H1 (cell line): ENCODE results near the gene SLC26A6. TPM values are rescaled to one million over a fixed set of nuclear protein-coding genes. Genes with fewer than 3 reads are reported as not detected.

Experiments
- ASH2L ChIP-seq: fragments of 200-600, 300-600 bp; sonication (generic); IDR thresholded peaks from one replicate; pipeline ENCODE4 v1.7.1; 2017; ENCODE audit warnings: low read length
- ATF2 ChIP-seq: IDR thresholded peaks from 2 replicates; pipeline ENCODE4 v1.6.1; 2012; ENCODE audit warnings: low read length, inconsistent platforms
- BACH1 ChIP-seq: IDR thresholded peaks from 2 replicates; pipeline ENCODE4 v1.6.1; 2012; ENCODE audit warnings: low read length, improper control_type of control experiment
- CHD1 ChIP-seq: IDR thresholded peaks from 2 replicates; pipeline ENCODE4 v1.6.1; 2012; ENCODE audit warnings: low read depth, low read length, improper control_type of control experiment
- CTCF ChIP-seq, 3 experiments: IDR thresholded peaks; 1 replicate in 2 of 3; 2 replicates in 1 of 3; pipeline versions ENCODE4 v1.5.1 to v1.6.1; 2011; ENCODE audit warnings: low read length in 3 of 3, mild to moderate bottlenecking in 3 of 3, inconsistent platforms in 2 of 3, low read depth in 1 of 3, moderate library complexity in 1 of 3; ENCODE audit not compliant: insufficient read depth in 1 of 3; ENCODE audit errors: control extremely low read depth in 1 of 3
- EP300 ChIP-seq, 2 experiments: IDR thresholded peaks; 1 replicate in 1 of 2; 2 replicates in 1 of 2; pipeline ENCODE4 v1.6.1; 2011 to 2012; ENCODE audit warnings: low read depth in 2 of 2, low read length in 2 of 2, mild to moderate bottlenecking in 2 of 2, borderline replicate concordance in 1 of 2, inconsistent platforms in 1 of 2, moderate library complexity in 1 of 2
- EZH2 ChIP-seq: fragments of 200-600 bp; sonication (generic); IDR thresholded peaks from 2 replicates; pipeline ENCODE4 v1.7.1; 2012; ENCODE audit warnings: low read depth, mild to moderate bottlenecking, moderate library complexity, low read length, inconsistent platforms; ENCODE audit not compliant: severe bottlenecking
- FOSL1 ChIP-seq: IDR thresholded peaks from 2 replicates; pipeline ENCODE4 v1.6.1; 2011; ENCODE audit warnings: mild to moderate bottlenecking, low read depth, low read length, moderate library complexity; ENCODE audit not compliant: insufficient read depth
- GTF2F1 ChIP-seq: IDR thresholded peaks from 2 replicates; pipeline ENCODE4 v1.6.1; 2012; ENCODE audit warnings: low read depth, low read length, improper control_type of control experiment, borderline replicate concordance
- NANOG ChIP-seq: IDR thresholded peaks from 2 replicates; pipeline ENCODE4 v1.6.1; 2011; ENCODE audit warnings: low read length, low read depth, mild to moderate bottlenecking, inconsistent platforms; ENCODE audit not compliant: insufficient read depth, poor library complexity, severe bottlenecking
- POLR2AphosphoS5 ChIP-seq: IDR thresholded peaks from 2 replicates; pipeline ENCODE4 v1.6.1; 2011; ENCODE audit warnings: low read depth, low read length
- POU5F1 ChIP-seq: IDR thresholded peaks from 2 replicates; pipeline ENCODE4 v1.6.1; 2011; ENCODE audit warnings: low read depth, mild to moderate bottlenecking, low read length, moderate library complexity
- RAD21 ChIP-seq, 2 experiments: IDR thresholded peaks in 1 of 2; conservative IDR thresholded peaks in 1 of 2; 2 replicates each; pipeline ENCODE4 v1.6.1; 2011; ENCODE audit warnings: low read depth in 2 of 2, low read length in 2 of 2, improper control_type of control experiment in 1 of 2, inconsistent platforms in 1 of 2, mild to moderate bottlenecking in 1 of 2, moderate library complexity in 1 of 2
- RFX5 ChIP-seq: IDR thresholded peaks from 2 replicates; pipeline ENCODE4 v1.6.1; 2011; ENCODE audit warnings: low read depth, low read length, improper control_type of control experiment, borderline replicate concordance
- SP1 ChIP-seq: IDR thresholded peaks from 2 replicates; pipeline ENCODE4 v1.6.1; 2011; ENCODE audit warnings: low read depth, low read length
- TEAD4 ChIP-seq: IDR thresholded peaks from 2 replicates; pipeline ENCODE4 v1.6.1; 2012; ENCODE audit warnings: low read depth, low read length, inconsistent platforms, mixed read lengths
- USF2 ChIP-seq: IDR thresholded peaks from 2 replicates; pipeline ENCODE4 v1.6.1; 2011; ENCODE audit warnings: low read length, improper control_type of control experiment
- polyA plus RNA-seq, 7 experiments: library from polyadenylated mRNA; depleted of rRNA in 3 of 7; stranded (reverse) in 5 of 7; unstranded in 2 of 7; fragments of >200 nt in 5 of 7; fragments of 200-250 nt in 2 of 7; gene quantifications; 1 replicate in 5 of 7; 2 replicates in 1 of 7; 4 replicates in 1 of 7; pipeline versions ENCODE4 v1.2.1 to v1.2.3, GENCODE V29; 2011 to 2013; ENCODE audit warnings: missing spikeins in 2 of 7, mixed read lengths in 2 of 7
- total RNA-seq: library from RNA; stranded (reverse); fragmentation: NEBNext Ultra II Directional; extraction: Animal tissue kit (Norgen Biotek cat#: 25700); gene quantifications from 2 replicates; pipeline ENCODE4 v1.2.1, GENCODE V29; 2021

Gene SLC26A6
- total and polyA plus RNA-seq, 2 of the 8 experiments (the other 6 are each of a cell fraction or from before 2014, with no cell fraction given), result 50.4 to 58.0 TPM

- no peak for TF ChIP-seq EZH2
- no peak for TF ChIP-seq TEAD4
- no peak for TF ChIP-seq POU5F1
- peak; percentile 94 for TF ChIP-seq ASH2L
- no peak for TF ChIP-seq USF2
- TF ChIP-seq NANOG, result no peak
- TF ChIP-seq RAD21 (IDR thresholded peaks at IDR 0.05 in 1 of 2, conservative IDR thresholded peaks at IDR 0.05 in 1 of 2; ENCODE audit: low read depth in 2 of 2, low read length in 2 of 2), result peak in 1 of 2 experiments; percentile 38; a peak in 3 of 4 replicates
- TF ChIP-seq ATF2, result no peak; the same call in 1 of the 2 replicates
- no peak for TF ChIP-seq CHD1
- TF ChIP-seq SP1, result no peak
- no peak for TF ChIP-seq FOSL1
- TF ChIP-seq GTF2F1, result no peak
- peak; percentile 64 to 74 (median 71) for TF ChIP-seq CTCF (IDR thresholded peaks at IDR 0.05; ENCODE audit: control extremely low read depth in 1 of 3, insufficient read depth in 1 of 3, low read depth in 1 of 3, low read length in 3 of 3)
- TF ChIP-seq EP300 (IDR thresholded peaks at IDR 0.05; ENCODE audit: borderline replicate concordance in 1 of 2, low read depth in 2 of 2, low read length in 2 of 2), result no peak
- peak; percentile 69; the same call in 1 of the 2 replicates for TF ChIP-seq BACH1
- no peak for TF ChIP-seq RFX5
- peak; percentile 91 for TF ChIP-seq POLR2AphosphoS5
- TF ChIP-seq, all 59 proteins: peak for 20
Measured at GRCh38 chr3:48609088-48610005, 25.9 kb downstream of the SLC26A6 start, which contains the start of gene UQCRC1 (continued).
